GM10266 (cell line): Measurements from ENCODE around the gene GADD45G.

Experiments
- DNase-seq: peaks from one replicate; pipeline ENCODE4 v3.0.0; 2012; ENCODE audit errors: extremely low spot score
- TF ChIP-seq, protein P1 (sequence below): IDR thresholded peaks from 2 replicates; pipeline ENCODE4 v1.5.1; 2012; ENCODE audit warnings: mild to moderate bottlenecking, low read depth; ENCODE audit not compliant: control insufficient read depth, insufficient read depth; ENCODE audit errors: missing control alignments

GADD45G gene

GRCh38 chr9:89586311-89586710, 18.5 kb upstream of the GADD45G start:
- DNase-seq: no peak
- TF ChIP-seq, protein P1, sequence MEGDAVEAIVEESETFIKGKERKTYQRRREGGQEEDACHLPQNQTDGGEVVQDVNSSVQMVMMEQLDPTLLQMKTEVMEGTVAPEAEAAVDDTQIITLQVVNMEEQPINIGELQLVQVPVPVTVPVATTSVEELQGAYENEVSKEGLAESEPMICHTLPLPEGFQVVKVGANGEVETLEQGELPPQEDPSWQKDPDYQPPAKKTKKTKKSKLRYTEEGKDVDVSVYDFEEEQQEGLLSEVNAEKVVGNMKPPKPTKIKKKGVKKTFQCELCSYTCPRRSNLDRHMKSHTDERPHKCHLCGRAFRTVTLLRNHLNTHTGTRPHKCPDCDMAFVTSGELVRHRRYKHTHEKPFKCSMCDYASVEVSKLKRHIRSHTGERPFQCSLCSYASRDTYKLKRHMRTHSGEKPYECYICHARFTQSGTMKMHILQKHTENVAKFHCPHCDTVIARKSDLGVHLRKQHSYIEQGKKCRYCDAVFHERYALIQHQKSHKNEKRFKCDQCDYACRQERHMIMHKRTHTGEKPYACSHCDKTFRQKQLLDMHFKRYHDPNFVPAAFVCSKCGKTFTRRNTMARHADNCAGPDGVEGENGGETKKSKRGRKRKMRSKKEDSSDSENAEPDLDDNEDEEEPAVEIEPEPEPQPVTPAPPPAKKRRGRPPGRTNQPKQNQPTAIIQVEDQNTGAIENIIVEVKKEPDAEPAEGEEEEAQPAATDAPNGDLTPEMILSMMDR: no peak

DNA sequence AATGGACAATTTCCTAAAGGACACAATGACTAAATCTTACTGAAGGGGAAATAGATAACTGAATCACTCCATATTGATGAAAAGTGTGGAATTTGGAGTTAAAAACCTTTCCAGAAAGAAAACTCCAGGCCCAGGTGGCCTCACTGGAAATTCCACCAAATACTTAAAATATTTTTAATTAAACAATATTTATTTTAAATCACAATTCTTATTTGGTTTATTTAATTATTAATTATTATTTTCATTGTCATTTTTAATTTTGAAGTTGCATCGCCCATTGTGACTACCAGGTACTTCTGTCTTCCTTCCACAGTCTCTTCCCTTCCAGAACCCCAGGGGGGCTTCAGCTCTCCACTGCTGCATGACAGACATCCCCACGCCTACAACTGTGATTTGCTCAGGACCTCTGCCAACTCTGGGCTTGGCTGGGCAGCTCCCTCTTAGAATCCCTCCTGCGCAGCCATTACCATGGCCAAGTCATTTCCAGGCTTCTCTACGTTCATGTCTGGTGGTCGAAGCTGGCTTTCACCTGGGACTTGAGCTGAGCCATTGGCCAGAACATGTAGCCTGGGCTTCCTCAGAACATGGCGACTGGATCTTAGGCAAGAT, 16.4 kb upstream of the GADD45G start:
- no peak for DNase-seq

GRCh38 chr9:89590415-89590814, 14.4 kb upstream of the GADD45G start:
- DNase-seq: no peak
- TF ChIP-seq, protein P1: no peak

More for the DNA sequence above, 16.4 kb upstream of the GADD45G start:
- TF ChIP-seq, protein P1: no peak

- TF ChIP-seq, protein P1: no peak
- DNase-seq: no peak
Measured at GRCh38 chr9:89591274-89592212, 13.3 kb upstream of the GADD45G start.

DNA sequence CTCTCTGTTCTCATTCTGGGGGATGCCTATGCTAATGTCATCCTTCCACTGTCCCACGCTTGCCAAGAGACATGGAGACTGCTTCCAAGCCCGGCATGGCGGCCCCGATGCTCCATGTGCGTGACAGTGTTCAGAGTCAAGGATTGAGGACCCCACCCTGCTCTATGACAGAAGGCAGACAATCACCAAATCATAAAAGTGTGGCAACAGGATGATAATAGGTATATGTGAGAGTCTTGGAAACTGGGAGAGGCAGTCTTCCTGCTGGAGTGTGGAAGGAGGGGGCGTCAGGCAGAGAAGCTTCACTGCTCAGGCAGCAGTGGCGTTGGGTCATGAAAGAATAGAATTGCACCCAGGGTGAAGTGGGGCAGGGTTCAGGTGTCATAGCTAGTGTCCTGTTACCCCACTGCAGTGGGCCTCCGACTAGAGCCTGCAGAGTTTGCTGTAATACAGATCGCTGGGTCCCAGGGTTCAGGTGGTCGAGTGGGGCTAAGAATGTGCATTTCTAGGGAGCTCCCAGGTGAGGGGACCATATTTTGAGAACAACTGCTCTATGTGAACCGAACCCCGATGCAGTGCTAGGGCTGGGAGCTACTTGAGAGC, 12.5 kb upstream of the GADD45G start:
- TF ChIP-seq, protein P1: no peak
- DNase-seq: no peak

DNA sequence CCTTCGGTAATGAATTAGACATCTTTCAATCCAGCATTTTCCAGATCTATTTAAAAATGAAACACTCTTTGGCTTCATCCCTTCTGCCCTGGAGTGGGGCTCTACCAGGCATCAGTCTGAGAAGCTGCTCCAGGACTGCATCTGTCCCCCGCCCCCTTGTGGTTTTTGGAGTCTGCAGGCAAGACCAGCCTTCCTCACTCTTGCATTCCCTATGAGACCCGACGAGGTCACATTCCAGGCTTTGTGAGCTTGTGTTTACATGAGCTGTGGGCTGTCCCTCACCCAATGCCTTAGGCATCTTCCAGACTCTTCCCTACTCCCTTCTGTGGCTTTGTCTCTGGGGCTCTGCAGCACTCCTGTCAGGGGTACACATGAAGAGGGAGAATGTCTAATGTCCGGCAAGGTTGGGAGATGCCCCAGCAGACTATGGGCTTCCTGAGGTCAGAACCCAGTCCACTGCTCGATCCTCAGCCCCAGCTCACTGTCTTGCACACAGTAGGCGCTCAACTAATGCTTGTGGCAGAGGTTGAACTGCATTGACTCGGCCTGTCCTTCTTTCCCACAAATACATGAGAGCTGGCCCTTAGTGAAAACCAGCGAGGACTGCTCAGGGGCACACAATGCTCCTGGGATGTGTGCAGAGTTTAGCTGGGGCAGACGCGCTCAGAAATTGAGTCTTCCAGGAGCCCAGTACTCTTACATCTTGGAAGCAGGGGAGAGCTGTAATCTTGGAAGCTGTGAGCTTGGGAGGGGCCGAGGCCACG, 11.7 kb upstream of the GADD45G start:
- TF ChIP-seq, protein P1: no peak
- no peak for DNase-seq
